Measurements from ENCODE around the gene BHLHA9.

BHLHA9 gene

GRCh38 chr17:1270210-1271029, at the start of gene BHLHA9:
Gene BHLHA9 (plus strand): TSS chr17:1270444. CDS start chr17:1270564, 120 bp downstream.
- H3K4me3 ChIP-seq (ENCODE audit: low read depth, low read length) = no peak within 1 kb of the TSS
- no peak for DNase-seq (ENCODE audit: low read depth)
- TF ChIP-seq CTCF (IDR thresholded peaks at IDR 0.05; ENCODE audit: low read depth, low read length, missing control alignments) = no peak

- no peak for DNase-seq (ENCODE audit: low read depth)
- TF ChIP-seq CTCF (IDR thresholded peaks at IDR 0.05; ENCODE audit: low read depth, low read length, missing control alignments) = no peak
- no peak overlapping the region for H3K4me3 ChIP-seq (ENCODE audit: low read depth, low read length)
Observed at GRCh38 chr17:1221209-1221608, 49.0 kb upstream of the BHLHA9 start.

GRCh38 chr17:1222321-1222720, 47.9 kb upstream of the BHLHA9 start:
- no peak for DNase-seq (ENCODE audit: low read depth)
- no peak for TF ChIP-seq CTCF (IDR thresholded peaks at IDR 0.05; ENCODE audit: low read depth, low read length, missing control alignments)
- H3K4me3 ChIP-seq (ENCODE audit: low read depth, low read length) = no peak overlapping the region

GRCh38 chr17:1223662-1224061, 46.6 kb upstream of the BHLHA9 start:
- no peak overlapping the region for H3K4me3 ChIP-seq (ENCODE audit: low read depth, low read length)
- TF ChIP-seq CTCF (IDR thresholded peaks at IDR 0.05; ENCODE audit: low read depth, low read length, missing control alignments) = no peak
- DNase-seq (ENCODE audit: low read depth) = no peak

GRCh38 chr17:1224330-1224729, 45.9 kb upstream of the BHLHA9 start:
- no peak overlapping the region for H3K4me3 ChIP-seq (ENCODE audit: low read depth, low read length)
- TF ChIP-seq CTCF (IDR thresholded peaks at IDR 0.05; ENCODE audit: low read depth, low read length, missing control alignments) = no peak
- no peak for DNase-seq (ENCODE audit: low read depth)

- TF ChIP-seq CTCF (IDR thresholded peaks at IDR 0.05; ENCODE audit: low read depth, low read length, missing control alignments) = no peak
- DNase-seq (ENCODE audit: low read depth) = no peak
- no peak overlapping the region for H3K4me3 ChIP-seq (ENCODE audit: low read depth, low read length)
Observed at GRCh38 chr17:1226308-1226707, 43.9 kb upstream of the BHLHA9 start.

GRCh38 chr17:1227365-1227764, 42.9 kb upstream of the BHLHA9 start:
- no peak for DNase-seq (ENCODE audit: low read depth)
- TF ChIP-seq CTCF (IDR thresholded peaks at IDR 0.05; ENCODE audit: low read depth, low read length, missing control alignments) = no peak
- H3K4me3 ChIP-seq (ENCODE audit: low read depth, low read length) = peak overlapping the region; percentile 95

Data from GM12864 (cell line).